Endometrium (tissue), 2 donors: Measurements from ENCODE around the gene CC2D1A.
A peak's percentile ranks its signal among the peaks of the same experiment; 100 is the strongest.

Experiments
- FAIRE-seq: peaks from 2 replicates; lab custom pipeline; 2012; peaks lifted over from hg19 to GRCh38; lab: Jason Lieb, UNC
- donor health status: control.
- donor health status: control.

The CC2D1A gene

DNA sequence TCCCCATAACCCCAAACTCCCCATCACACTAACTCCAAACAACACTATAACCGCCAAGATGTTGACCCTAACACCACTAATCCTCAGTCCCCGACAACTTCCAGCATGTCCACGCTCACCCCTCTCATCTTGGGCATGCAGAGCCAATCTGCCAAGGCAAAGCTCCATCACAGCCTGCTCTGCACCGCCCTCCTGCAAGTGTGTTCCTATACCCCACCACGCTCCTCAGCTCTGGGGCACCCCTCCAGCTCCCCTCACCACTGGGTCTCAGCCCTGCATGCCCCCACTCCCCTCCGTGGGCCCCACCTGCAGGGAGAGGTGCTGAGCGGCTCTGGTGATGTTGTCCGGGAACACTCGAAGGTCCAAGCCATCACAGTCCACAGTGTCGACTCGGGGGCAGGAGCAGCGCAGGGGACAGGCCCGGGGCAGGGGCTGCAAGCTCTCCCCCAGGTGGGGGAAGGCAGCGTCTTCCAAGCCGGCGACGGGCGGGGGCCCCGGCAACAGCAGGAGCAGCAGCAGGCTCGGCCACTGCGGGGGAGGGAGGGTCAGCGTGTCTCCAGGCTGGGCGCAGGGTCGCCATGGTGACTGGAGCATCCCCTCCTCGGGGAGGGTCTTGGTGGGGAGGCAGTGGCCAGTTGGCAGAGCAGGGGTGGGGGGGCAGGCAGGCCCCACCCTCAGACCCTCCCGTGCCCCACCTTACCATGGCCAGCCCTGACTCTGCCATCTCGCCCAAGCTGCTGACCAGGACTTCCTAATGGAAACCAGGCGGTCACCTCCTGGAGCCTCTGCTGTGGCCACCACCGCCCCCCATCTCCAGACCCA, 31.7 kb downstream of the CC2D1A start:
- FAIRE-seq: no peak

DNA sequence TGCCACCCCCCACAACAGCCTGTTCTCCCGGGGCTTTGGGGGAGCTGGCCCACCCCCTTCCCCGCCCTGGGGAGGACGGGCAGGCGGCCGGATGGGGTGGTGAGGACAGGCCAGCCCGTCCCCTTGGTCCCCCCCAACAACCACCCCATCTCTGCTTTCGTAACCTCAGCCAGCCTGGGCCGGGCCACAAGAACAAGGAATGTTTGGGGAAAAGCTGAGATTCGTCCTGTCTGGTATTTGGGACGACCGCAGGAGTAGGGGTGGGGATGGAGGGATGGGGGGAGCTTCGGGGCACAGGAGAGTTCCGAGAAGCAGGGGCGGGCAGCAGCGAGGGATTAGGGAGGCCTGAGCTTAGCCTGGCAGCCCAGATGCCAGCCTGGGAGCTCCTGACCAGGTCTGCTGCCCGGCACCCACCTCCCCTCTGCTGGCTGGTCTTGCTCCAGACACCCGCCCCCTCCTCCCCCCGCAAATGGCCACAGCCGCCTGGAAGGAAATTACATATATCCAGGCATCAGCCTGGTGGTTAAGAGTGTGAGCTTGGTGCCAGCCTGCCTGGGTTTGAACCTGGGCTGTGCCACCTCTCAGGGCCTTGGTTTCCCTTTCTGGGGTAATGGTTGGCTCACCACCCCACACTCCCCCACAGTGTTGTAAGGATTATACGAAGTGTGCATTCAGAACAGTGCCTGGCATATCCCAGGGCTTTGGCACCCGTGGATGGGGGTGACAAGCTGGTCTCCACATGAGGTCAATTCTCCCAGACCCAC, 32.5 kb downstream of the CC2D1A start, which contains the start of gene PODNL1:
Gene PODNL1, minus strand, starts transcription at position 117 of the 764 bp plus-strand sequence. CDS start 236 bp downstream, outside the sequence.
- no peak for FAIRE-seq

DNA sequence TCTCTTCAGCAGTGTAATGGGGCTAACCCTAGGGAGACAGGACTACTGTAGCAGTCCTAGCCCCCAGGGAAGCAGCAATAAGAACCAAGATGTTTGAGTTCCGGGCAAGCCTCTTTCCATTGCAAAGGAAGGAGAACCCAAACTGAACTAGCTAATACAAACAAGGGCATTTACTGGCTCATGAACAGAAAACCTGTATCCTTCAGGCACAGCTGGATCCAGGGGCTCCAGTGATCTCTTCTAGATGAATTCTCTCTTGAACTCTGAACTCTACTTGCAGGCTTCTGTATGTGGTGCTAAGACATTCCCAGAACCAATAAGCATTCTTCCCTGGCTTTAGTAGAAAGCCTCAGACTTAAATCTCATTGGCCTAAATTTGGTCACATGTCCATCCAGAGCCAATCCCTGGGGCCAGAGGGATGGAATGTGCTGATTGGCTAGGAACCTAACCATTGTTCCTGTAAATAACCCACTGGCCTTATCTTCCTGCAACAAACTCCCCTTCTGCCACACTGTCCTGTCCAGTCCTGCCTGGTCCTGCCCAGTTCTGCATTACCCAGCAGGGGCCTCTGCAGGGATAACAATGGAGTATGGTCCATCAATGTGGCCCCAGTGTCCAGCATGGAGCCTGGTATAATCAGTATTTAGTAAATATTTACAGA, 36.2 kb downstream of the CC2D1A start:
- FAIRE-seq: no peak

DNA sequence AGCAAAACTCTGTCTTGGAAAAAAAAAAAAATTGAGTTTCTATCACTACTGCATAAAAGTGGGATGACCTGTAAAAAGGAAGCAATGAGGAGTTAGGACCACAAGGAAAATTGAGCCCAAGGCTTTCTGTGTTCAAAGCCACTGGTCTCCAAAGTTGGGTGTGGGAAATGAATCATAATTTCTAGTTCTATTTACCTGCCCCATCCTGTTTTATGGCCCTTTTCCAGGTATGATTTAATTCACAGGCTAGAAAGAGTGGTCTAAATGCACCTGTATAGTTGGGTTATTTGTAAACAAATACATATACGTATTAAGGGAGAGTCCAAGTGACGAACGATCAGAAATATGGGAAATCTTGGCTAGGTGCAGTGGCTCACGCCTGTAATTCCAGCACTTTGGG, 40.4 kb downstream of the CC2D1A start:
- no peak for FAIRE-seq

DNA sequence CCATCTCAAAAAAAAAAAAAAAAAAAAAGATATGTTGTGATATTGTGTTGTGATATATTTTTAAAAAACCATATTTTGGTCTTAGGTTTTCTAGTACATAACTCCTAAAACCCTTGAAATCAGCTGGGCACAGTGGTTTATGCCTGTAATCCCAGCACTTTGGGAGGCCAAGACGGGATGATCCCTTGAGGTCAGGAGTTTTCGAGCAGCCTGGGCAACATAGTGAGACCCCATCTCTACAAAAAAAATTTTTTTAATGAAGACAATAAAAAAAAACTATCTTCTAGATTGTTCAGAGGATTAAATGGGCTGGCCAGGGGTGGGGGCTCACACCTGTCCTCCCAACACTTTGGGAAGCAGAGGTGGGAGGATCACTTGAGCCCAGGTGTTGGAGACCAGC, 45.0 kb downstream of the CC2D1A start:
- FAIRE-seq: no peak

DNA sequence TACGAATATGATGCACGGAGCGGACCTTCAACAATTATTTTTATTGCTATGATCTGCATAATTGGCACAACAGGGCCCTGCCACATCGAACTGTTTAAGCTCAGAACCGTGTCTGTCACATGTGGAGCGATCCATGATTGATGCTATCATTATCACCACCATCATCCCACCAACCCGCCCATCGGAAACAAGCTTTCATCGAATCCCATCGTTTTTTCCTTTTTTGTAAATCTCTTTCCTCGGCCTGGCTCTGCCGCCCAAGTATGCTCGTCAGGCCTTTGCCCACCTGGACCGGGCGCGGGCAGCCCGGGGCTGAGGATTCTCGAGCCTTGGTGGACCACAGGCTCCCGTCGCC, 45.8 kb downstream of the CC2D1A start:
- FAIRE-seq: no peak

DNA sequence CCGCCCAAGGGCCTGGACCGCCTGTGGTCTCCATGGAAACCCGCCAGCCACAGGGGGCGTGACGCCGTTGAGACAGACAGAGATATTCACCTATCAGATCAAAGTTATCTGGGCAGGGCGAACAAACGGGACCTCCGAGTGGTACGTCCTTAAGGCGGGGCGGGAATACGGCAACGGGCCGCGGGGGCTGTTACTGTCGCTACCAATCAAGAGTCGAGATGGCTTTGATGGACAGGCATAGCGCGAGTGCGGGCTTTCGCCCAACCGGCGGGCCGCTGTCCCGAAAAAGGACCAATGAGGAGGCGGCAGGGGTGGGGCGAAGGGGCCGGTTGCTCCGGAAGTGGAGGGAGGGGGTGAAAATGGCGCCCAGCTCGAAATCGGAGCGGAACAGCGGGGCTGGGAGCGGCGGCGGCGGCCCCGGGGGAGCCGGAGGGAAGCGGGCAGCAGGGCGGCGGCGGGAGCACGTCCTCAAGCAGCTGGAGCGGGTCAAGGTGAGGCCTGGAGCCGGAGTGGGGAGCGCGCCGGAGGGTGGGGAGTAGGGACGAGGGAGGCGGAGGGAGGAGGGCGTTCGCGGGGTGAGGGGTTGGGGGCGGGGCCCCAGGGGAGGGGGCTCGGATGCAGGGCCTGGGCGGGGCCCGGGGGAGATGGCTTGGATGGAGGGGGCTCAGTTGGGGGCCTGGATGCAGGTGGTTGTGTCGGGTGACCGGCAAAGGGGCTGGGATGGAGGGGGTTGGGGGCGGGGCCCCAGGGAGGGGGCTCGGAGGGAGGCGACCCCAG, 46.3 kb downstream of the CC2D1A start, which contains the start of gene DCAF15:
Gene DCAF15, plus strand, starts transcription at position 356 of the 777 bp plus-strand sequence. Its CDS starts 4 bp downstream, at position 360.
- peak; percentile 98 for FAIRE-seq

DNA sequence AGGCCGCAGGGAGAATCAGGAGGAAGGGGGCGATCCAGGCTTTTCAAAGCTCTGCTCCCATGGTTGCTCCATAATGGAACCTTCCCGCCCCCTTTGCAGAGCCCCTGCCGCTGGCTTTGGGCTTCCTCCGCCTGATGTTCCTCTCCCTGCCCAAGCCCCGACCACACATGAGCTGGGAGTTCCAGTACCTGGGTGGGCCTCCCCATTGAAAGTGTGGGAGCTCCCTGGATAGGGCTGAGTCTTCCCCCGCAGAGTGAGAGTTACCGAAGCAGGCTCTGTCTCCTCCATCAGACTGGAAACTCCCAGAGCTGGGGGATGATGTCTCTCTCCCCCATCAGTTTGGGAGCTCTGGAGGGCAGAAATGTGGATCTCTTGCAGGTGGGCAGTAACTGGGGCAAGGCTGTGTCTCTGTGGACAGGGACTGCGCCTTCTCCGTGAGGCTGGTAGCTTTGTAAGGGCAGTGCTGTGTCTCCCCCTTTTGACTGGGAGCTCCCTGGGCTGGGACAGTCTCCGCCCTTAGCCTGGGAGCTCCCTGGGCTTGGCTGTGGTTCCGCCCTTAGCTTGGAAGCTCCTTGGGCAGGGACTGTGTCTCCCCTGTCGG, 47.0 kb downstream of the CC2D1A start:
- no peak for FAIRE-seq

DNA sequence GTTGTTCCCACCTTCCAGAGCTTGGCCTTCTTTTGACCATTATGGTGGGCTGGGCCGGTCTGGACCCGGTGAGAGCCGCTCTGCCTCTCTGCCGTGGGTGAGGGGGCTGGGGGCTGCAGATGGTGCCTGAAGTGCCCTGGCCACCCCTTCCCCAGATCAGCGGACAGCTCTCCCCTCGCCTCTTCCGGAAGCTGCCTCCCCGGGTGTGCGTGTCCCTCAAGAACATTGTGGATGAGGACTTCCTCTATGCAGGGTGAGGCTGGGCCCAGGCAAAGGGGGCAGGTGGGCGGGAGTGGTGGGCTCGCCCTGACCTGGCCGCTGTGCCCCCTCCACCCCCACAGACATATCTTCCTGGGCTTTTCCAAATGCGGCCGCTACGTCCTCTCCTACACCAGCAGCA, 48.2 kb downstream of the CC2D1A start:
- no peak for FAIRE-seq

DNA sequence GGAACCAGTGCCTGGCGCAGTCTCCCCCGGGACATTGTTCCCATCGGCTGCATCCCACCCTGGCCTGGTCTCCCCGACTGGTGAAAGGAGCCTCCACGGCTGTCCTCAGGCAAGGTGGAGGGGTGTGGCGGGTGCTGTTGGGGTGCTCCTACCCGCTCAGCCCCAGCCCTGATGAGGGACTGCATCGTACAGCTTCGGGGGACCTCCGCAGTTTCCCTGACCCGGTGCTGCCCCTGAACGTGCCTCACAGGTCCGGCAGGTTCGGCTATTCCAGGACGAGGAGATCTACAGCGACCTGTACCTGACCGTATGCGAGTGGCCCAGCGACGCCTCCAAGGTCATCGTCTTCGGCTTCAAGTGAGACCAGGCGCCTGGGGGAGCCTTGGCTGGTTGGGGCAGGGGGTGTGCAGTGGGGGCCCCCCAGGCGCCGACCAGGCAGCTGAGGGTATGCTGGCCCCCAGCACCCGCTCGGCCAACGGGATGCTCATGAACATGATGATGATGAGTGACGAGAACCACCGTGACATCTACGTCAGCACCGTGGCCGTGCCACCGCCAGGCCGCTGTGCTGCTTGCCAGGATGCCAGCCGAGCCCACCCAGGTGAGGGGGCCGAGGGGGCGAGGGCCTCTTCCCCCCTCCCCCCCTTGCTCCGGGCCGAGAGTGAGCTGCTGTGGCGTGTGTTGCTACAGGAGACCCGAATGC, 49.8 kb downstream of the CC2D1A start:
- no peak for FAIRE-seq

DNA sequence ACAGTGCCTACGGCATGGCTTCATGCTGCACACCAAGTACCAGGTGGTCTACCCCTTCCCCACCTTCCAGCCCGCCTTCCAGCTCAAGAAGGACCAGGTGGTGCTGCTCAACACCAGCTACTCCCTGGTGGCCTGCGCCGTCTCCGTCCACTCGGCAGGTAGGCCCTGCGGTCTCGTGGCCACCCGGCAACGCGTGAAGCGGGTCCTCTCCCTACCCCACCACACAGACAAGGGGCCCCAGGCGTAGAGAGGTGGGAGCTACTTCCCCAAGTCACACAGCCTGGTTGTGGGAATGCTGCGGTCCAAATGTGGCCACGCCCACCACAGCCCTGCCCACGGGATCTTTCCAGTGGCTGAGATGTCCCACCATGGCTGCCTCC, 50.4 kb downstream of the CC2D1A start:
- FAIRE-seq: no peak

DNA sequence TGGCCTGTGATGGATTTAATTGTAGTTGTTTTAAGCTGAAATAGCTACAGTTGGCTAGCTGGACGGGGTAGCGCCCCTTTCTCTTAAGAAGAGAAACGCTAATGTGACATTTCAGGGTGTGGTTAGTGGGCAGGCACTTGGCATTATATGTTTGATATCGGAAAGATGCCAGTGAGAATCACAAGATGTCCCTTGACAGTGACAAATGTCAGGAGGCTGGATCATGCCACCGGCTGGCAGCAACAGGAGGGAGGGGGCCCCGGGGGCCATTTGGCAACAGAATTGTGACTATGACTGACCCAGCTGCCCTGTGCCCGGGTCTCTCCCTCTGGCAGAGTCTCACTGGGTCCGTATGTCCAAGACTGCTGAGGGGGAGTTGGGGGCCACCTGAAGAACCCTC, 51.0 kb downstream of the CC2D1A start:
- no peak for FAIRE-seq

DNA sequence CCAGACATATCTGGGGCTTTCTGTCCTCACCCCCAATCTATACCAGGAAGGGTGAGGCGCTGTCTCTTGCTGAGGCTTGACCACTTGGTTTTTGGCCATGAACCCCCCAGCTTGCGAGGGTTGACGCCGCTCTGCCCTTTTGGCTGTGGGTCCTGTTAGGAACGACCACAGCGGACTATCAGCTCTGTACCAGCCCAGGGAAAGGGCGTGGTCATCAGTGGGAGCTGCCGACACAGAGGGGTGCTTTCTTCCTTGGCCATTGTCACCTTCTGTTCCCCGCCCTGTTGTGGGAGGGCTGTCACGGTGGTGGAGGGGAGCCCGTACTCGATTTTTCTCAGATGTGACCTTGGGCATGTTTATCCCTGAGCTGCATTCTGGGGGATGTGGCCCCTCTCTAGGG, 52.0 kb downstream of the CC2D1A start:
- no peak for FAIRE-seq

DNA sequence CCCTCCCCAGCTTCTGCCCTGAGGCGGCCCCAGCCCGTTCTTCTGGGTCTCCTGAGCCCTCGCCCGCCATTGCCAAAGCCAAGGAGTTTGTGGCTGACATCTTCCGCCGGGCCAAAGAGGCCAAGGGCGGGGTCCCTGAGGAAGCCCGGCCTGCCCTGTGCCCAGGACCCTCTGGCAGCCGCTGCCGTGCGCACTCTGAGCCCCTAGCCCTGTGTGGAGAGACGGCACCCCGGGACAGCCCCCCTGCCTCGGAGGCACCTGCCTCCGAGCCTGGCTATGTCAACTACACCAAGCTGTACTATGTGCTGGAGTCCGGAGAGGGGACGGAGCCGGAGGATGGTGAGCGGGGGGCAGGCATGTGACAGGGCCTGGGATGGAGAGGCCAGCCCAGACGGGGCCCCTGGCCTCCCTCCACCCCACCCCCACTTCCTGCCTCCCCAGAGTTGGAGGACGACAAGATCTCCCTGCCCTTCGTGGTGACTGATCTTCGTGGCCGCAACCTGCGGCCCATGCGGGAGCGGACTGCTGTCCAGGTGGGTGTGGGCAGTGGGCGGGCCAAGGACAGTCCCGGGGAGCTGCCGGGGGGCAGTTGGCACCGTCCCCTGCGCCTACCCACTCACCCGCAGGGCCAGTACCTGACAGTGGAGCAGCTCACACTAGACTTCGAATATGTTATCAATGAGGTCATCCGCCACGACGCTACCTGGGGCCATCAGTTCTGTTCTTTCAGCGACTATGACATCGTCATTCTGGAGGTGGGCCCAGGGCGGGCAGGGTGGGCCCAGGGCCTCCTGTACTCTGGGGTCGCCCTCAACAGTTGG, 53.4 kb downstream of the CC2D1A start:
- FAIRE-seq: no peak

DNA sequence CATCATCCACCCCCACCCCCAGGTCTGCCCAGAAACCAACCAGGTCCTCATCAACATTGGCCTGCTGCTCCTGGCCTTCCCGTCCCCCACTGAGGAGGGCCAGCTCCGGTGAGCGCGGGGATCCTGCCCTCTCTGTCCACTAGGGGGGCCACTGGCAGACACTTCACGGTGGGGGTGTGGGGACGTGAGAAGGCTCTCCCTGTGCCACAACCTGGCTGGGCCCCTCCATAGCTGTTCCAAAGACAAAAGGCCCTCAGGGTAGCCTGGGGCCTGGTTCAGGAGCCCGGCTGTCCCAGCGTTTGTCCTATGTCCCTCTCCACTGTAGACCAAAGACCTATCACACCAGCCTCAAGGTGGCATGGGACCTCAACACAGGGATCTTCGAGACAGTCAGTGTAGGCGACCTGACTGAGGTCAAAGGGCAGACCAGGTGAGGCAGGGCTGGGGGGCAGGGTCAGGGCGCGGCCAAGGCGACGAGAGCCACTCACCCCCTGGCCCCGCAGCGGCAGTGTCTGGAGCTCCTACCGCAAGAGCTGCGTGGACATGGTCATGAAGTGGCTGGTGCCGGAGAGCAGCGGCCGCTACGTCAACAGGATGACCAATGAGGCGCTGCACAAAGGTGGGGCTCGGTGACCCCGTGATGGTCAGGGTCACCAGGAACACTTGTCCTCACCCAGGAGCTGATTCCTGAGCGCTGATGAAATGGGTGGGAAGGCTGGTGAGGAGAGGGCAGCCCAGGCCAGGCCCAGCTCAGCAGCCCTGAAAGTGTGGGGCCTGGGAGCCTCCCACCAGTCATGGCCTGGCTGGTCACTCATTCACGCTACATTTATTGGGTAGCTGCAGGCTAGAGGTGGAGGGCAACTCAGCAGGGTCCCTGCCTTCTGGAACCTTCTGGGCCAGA, 54.2 kb downstream of the CC2D1A start:
- FAIRE-seq: no peak

DNA sequence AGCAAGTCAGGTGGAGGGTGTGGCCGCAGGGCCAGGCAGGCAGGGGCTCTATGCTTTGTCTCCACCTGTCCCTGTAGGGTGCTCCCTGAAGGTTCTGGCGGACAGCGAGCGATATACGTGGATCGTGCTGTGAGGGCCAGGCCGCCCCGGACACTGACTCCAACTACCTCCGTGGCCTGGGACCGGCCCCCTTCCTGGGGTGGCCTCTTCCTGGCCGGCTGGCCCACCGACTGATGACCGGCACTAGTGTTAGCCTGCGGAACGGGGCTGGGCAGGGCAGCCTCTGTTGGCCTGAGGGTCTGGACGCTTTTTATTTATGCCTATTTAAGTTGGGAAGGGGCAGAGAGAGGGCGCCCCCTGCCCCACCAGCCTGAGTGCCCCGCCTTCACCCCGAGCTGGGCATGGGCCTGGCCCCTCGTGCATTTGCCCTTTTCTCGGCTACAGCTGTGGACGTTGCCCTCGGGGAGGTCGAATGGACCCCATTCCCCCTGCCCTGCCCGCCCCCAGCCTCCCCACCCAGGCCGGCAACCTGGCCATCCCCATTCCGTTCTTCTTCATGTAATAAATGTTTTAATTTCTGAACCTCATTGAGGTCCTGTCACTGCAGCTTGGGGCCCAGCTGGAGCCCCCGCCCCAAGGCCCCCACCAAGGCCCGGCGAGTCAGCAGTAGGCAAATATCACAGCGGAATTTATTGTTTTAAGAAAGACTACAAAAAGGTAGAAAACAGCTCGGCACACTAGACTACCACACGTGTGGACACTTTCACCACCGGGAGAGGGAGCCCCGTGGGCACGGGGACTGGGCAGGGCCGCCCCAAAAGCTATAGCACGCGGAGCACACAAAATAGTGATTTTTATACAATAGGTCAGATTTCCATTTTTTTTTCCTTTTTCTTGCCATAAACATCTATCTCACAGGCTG, 55.1 kb downstream of the CC2D1A start:
- FAIRE-seq: no peak

DNA sequence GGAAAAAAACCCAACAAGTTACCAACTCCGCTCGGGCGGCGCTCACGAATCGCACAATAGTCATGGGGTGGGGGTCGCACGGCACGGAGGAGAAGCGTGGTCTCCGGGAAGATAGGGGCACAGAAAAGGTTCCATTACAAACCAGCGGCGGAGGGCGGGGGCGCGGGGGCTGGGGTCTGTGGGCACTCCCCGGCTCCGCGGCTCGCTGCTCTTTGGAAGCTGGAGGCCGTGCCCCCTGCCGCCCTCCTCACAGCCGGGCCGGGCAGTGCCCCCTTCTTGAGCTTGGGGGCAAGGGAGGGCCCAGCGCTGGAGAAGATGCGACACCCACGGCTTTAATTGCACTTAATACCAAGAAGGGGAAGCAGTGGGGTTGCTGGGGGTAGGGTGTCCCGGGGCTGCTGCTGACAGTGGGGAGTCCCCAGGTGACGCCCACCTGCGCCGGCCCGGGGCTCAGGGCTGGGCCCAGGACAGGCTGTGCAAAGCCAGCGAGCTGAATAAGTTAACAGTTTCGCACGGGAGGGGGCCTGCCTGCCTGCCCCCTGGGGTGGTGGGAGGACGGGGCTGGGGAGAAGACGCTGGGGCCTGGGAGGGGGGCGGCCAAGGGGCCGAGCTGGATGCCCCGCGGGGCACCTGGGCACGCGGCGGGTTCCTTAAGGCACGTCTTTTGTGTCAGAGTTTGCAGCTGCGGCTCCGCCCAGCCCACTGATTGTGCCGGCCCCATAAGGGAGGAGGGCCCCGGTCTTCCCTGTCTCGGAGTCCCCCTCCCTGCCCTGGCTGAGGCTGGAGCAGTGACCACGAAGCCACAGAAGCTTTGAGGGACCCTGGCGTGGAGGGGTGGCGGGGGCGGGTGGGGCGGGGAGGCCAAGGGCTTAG, 56.1 kb downstream of the CC2D1A start:
- FAIRE-seq: no peak
